K562 (cell line): ENCODE data around the gene IL6R.

Experiments
- CTCF ChIP-seq, 3 experiments: IDR thresholded peaks in 2 of 3; conservative IDR thresholded peaks in 1 of 3; 2 replicates each; pipeline ENCODE4 v1.5.1; 2011 to 2012; ENCODE audit warnings: low read length in 3 of 3, mild to moderate bottlenecking in 3 of 3, control low read depth in 2 of 3, improper control_type of control experiment in 1 of 3, inconsistent platforms in 1 of 3, low read depth in 1 of 3, mixed read lengths in 1 of 3, moderate library complexity in 1 of 3; ENCODE audit not compliant: insufficient read depth in 2 of 3
- E2F1 ChIP-seq: sonication (generic); formaldehyde crosslinking; IDR thresholded peaks from 2 replicates; pipeline ENCODE4 v1.8.1; 2023; ENCODE audit warnings: mild to moderate bottlenecking, missing genetic modification reagents, moderate library complexity
- KAT8 ChIP-seq: fragments of 450-650 bp; IDR thresholded peaks from 2 replicates; pipeline ENCODE4 v1.6.1; 2016; ENCODE audit warnings: low read depth, mild to moderate bottlenecking
- MAFK ChIP-seq: IDR thresholded peaks from 2 replicates; pipeline ENCODE4 v1.6.1; 2011; ENCODE audit warnings: low read length, improper control_type of control experiment
- POLR2AphosphoS5 ChIP-seq: IDR thresholded peaks from 2 replicates; pipeline ENCODE4 v1.6.1; 2011; ENCODE audit warnings: mild to moderate bottlenecking, low read depth, low read length, moderate library complexity; ENCODE audit not compliant: control insufficient read depth, insufficient read depth
- RNF2 ChIP-seq: sonication (generic); IDR thresholded peaks from 2 replicates; pipeline ENCODE4 v1.6.1; 2016
- SMC3 ChIP-seq: conservative IDR thresholded peaks from 2 replicates; pipeline ENCODE4 v1.6.1; 2011; ENCODE audit warnings: low read depth, low read length, improper control_type of control experiment; ENCODE audit not compliant: insufficient read depth
- USF1 ChIP-seq: sonication (generic); formaldehyde crosslinking; IDR thresholded peaks from 2 replicates; pipeline ENCODE4 v1.9.0; 2022; ENCODE audit warnings: mild to moderate bottlenecking, missing genetic modification reagents
- ZBTB11 ChIP-seq, 3 experiments: fragments of 200-800 bp in 1 of 3; fragments of 250-450 bp in 1 of 3; fragments of 450-650 bp in 1 of 3; sonication (Bioruptor Pico) in 1 of 3; sonication (Bioruptor generic) in 1 of 3; formaldehyde crosslinking in 1 of 3; IDR thresholded peaks; 2 replicates each; pipeline versions ENCODE4 v1.6.1 to v1.8.0; 2016 to 2022; ENCODE audit warnings: mild to moderate bottlenecking in 2 of 3, missing genetic modification characterization in 2 of 3, missing compliant biosample characterization in 1 of 3, moderate library complexity in 1 of 3
- ZBTB7A ChIP-seq: IDR thresholded peaks from 2 replicates; pipeline ENCODE4 v1.6.1; 2011; ENCODE audit warnings: low read depth, mild to moderate bottlenecking, low read length, moderate library complexity, borderline replicate concordance; ENCODE audit not compliant: control insufficient read depth
- ZNF239 ChIP-seq: fragments of 250-450 bp; sonication (Bioruptor Pico); IDR thresholded peaks from 2 replicates; pipeline ENCODE4 v1.4.0; 2020; ENCODE audit warnings: mild to moderate bottlenecking

- TF ChIP-seq CTCF (IDR thresholded peaks at IDR 0.05 in 2 of 3, conservative IDR thresholded peaks at IDR 0.05 in 1 of 3; ENCODE audit: insufficient read depth in 2 of 3, low read depth in 1 of 3, low read length in 3 of 3) (no peak), KAT8 (no peak), SMC3 (no peak), USF1 (no peak), POLR2AphosphoS5 (peak; percentile 56; the same call in 1 of the 2 replicates), ZBTB7A (peak; percentile 65; the same call in 1 of the 2 replicates), ZBTB11 (CRISPR knock-in tag; IDR thresholded peaks at IDR 0.05) (no peak; a peak in 1 of 6 replicates), ZNF239 (CRISPR knock-in tag) (no peak), E2F1 (CRISPR knock-in tag) (no peak), MAFK (no peak), RNF2 (no peak; the same call in 1 of the 2 replicates)
These were observed 18.3 kb upstream of the IL6R start for GRCh38 chr1:154386643-154387352.
